ENCODE results near the gene TBX21.

Gene TBX21

DNA sequence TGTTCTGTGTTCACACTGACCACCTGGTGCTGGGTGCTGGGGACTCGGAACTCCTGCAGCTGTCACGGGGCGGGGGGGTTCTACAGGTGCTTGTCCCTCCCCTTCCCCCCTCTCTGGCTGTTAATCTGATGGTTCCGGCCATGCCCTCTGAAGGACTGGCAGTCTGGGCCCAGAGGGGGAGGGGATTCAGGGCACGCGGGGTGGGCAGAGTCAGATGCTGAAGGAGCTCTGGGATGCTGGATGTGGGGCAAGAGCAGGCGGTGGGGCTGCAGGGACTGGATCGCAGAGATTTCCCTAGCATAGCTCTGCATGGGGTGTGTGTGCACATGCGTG, 5.4 kb upstream of the TBX21 start:
- TF ChIP-seq SPI1 (IDR thresholded peaks at IDR 0.05; ENCODE audit: low read depth, low read length) (no peak), POU2F2 (IDR thresholded peaks at IDR 0.05; ENCODE audit: low read depth, low read length) (no peak), POLR2AphosphoS5 (IDR thresholded peaks at IDR 0.05; ENCODE audit: low read depth, low read length) (no peak), POLR2A (IDR thresholded peaks at IDR 0.05; ENCODE audit: low read depth, low read length) (no peak), TAF1 (IDR thresholded peaks at IDR 0.05; ENCODE audit: low read depth, low read length) (no peak), PAX5 (IDR thresholded peaks at IDR 0.05; ENCODE audit: insufficient read depth, low read length, severe bottlenecking) (no peak)
- FAIRE-seq (no peak), DNase-seq (ENCODE audit: insufficient read length, low spot score) (no peak)

DNA sequence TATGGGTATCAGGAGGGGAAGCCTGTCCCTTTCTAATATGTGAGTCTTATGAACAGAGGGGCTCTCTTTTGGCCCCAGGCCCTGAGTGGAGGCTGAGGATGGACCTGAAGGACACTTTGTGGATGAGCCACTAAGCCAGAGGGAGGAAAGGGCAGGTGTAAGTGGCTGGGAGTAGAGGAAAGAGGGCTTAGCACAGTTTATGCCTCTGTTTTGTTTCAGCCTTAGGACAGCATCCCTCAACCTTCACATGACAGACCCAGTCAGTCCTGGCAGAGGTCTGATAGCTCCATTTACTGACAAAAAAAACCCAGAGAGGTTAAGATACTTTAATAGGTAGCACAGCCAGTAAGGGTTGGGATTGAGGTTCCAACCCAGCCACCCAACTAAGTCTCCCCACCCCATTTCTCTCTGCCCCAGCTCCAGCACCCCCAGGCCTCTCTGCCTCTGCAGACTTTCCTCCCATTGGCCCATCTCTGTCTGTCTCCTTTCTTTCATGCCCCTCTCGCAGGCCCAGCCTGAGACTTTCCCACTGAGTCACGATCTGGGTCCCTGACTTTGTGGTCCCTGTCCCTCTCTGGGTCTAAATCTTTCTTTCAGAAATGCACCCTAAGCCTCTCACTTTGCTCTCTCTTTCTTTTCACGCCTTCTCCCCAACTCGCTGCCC, 4.7 kb upstream of the TBX21 start:
- FAIRE-seq (no peak), DNase-seq (ENCODE audit: insufficient read length, low spot score) (no peak)
- TF ChIP-seq TAF1 (IDR thresholded peaks at IDR 0.05; ENCODE audit: low read depth, low read length) (no peak), SPI1 (IDR thresholded peaks at IDR 0.05; ENCODE audit: low read depth, low read length) (no peak), POLR2AphosphoS5 (IDR thresholded peaks at IDR 0.05; ENCODE audit: low read depth, low read length) (no peak), PAX5 (IDR thresholded peaks at IDR 0.05; ENCODE audit: insufficient read depth, low read length, severe bottlenecking) (no peak), POLR2A (IDR thresholded peaks at IDR 0.05; ENCODE audit: low read depth, low read length) (no peak), POU2F2 (IDR thresholded peaks at IDR 0.05; ENCODE audit: low read depth, low read length) (no peak)

DNA sequence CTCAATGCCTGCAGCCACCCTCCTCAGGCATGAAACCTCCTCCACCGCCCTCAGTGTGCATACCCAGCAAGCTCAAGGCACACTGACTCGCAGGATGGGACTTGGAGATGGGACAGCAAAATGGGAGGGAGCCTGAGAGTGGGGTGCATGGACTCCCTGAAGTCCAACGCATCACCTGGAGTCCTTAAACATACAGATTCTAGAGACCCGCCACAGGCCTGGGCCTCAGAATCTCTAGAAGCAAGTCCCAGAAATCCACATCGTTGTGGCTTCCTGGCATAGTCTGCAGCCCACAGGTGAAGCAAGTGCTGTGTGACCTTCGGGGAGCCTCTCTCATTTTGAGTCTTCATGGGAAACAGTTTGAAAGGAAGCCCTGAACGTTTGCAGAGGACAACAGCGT, 3.6 kb upstream of the TBX21 start:
- no peak for FAIRE-seq
- TF ChIP-seq PAX5 (IDR thresholded peaks at IDR 0.05; ENCODE audit: insufficient read depth, low read length, severe bottlenecking) (no peak), TAF1 (IDR thresholded peaks at IDR 0.05; ENCODE audit: low read depth, low read length) (no peak), POU2F2 (IDR thresholded peaks at IDR 0.05; ENCODE audit: low read depth, low read length) (no peak), SPI1 (IDR thresholded peaks at IDR 0.05; ENCODE audit: low read depth, low read length) (no peak), POLR2AphosphoS5 (IDR thresholded peaks at IDR 0.05; ENCODE audit: low read depth, low read length) (no peak), POLR2A (IDR thresholded peaks at IDR 0.05; ENCODE audit: low read depth, low read length) (no peak)
- DNase-seq (ENCODE audit: insufficient read length, low spot score): no peak

DNA sequence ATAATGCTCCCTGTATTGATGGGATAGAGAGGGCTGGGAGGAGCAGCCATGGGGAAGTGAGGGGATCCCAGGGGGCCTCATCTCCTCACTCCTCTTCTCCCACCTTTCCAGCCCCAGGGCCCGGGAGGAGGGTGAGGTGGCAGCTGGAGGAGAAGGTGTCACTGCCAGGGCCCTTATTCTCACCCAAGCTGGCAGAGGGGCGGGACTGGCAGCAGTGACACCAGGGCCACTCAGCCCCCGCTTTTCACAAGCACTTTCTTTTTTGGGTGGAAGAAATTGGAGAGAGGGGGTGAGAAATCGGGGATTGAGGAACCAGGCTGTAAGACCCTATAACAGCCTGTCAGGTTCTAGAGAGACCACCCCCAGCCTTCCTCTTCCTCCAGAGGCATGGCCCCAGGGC, 2.4 kb upstream of the TBX21 start:
- TF ChIP-seq POLR2A (IDR thresholded peaks at IDR 0.05; ENCODE audit: low read depth, low read length): no peak
- no peak for TF ChIP-seq POU2F2 (IDR thresholded peaks at IDR 0.05; ENCODE audit: low read depth, low read length)
- TF ChIP-seq POLR2AphosphoS5 (IDR thresholded peaks at IDR 0.05; ENCODE audit: low read depth, low read length): no peak
- no peak for TF ChIP-seq SPI1 (IDR thresholded peaks at IDR 0.05; ENCODE audit: low read depth, low read length)
- TF ChIP-seq TAF1 (IDR thresholded peaks at IDR 0.05; ENCODE audit: low read depth, low read length): no peak
- no peak for TF ChIP-seq PAX5 (IDR thresholded peaks at IDR 0.05; ENCODE audit: insufficient read depth, low read length, severe bottlenecking)
- DNase-seq (ENCODE audit: insufficient read length, low spot score): no peak
- no peak for FAIRE-seq

DNA sequence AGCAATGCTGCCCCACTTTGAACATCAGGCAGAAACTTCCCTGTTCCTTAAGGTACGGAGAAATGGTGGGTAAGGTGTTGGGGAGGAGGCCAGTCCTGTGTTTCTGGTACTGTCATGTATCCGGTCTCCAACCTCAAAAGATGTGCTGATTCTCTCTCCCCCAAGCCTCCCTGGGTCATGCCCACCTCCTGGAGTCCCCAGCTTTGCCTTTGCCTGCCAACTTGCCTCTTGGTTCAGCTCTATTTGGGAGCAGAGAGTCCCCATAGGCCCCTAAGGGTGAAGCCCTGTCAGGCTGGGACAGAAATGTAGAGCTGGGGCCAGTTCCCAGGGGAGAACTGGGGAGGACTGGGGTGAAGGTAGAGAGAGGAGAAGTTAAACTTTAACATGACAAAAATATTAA, 1.6 kb upstream of the TBX21 start:
- no peak for TF ChIP-seq TAF1 (IDR thresholded peaks at IDR 0.05; ENCODE audit: low read depth, low read length)
- no peak for TF ChIP-seq SPI1 (IDR thresholded peaks at IDR 0.05; ENCODE audit: low read depth, low read length)
- no peak for TF ChIP-seq POU2F2 (IDR thresholded peaks at IDR 0.05; ENCODE audit: low read depth, low read length)
- FAIRE-seq (no peak), DNase-seq (ENCODE audit: insufficient read length, low spot score) (no peak)

DNA sequence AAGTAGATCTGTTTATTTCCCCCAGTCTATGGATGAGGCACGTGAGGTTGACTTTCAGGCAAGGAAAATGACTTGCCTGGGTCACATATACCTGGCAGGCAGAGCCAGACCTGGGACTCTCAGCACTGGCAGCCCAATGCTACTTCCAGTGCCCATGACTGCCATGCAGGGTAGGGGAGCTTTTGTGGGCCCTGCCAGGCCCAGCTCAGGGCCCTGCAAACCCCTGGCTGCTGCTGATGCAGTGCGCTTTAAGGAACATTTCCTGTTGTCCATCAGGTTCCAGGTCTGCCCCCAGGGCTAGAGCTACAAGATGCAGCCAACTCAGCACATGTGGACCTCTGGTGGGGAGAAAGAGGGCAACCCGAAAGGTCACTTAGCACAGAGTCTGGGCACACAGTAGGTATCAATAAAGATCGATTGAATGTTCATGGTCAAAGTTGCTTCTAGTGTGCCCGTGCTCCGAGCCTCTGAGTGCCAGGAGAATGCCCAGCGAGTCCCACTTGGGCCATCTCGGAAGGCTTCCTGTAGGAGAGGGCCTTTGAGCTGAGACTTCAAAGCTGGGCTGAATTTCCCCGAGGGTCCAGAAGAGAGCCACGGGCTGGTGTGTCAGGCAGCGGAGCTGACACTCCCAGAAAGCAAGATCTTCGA, 513 bp upstream of the TBX21 start:
- DNase-seq (ENCODE audit: insufficient read length, low spot score) (no peak), FAIRE-seq (no peak)
- TF ChIP-seq SPI1 (IDR thresholded peaks at IDR 0.05; ENCODE audit: low read depth, low read length) (no peak), POU2F2 (IDR thresholded peaks at IDR 0.05; ENCODE audit: low read depth, low read length) (no peak), PAX5 (IDR thresholded peaks at IDR 0.05; ENCODE audit: insufficient read depth, low read length, severe bottlenecking) (no peak), POLR2AphosphoS5 (IDR thresholded peaks at IDR 0.05; ENCODE audit: low read depth, low read length) (no peak), TAF1 (IDR thresholded peaks at IDR 0.05; ENCODE audit: low read depth, low read length) (no peak), POLR2A (IDR thresholded peaks at IDR 0.05; ENCODE audit: low read depth, low read length) (no peak)

DNA sequence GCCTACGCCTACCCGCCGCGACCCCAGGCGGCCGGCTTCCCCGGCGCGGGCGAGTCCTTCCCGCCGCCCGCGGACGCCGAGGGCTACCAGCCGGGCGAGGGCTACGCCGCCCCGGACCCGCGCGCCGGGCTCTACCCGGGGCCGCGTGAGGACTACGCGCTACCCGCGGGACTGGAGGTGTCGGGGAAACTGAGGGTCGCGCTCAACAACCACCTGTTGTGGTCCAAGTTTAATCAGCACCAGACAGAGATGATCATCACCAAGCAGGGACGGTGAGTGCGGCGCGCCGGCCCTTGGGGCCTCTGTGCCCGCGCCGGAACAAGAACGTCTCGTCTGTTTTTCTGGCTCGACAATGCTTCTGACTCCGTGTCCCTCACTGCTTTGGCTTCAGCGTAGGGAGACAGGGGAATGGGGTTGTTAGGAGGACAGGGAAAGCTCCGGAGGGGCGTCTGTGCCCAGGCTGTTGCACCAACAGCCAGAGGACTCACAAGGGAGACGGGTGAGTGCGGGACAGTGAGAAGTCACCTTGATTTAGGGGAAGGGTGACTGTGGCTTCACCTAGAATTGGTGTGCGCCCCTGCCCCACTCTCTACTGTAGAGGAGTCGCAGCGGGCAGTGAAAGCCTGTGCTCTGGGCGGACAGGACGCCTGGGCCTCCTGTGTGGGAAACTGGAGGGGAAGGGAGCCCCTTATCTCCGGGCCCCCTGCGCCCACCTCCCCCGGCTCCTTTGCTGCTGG, 806 bp downstream of the TBX21 start:
- DNase-seq (ENCODE audit: insufficient read length, low spot score) (peak; percentile 21), FAIRE-seq (no peak)
- TF ChIP-seq PAX5 (IDR thresholded peaks at IDR 0.05; ENCODE audit: insufficient read depth, low read length, severe bottlenecking) (no peak), SPI1 (IDR thresholded peaks at IDR 0.05; ENCODE audit: low read depth, low read length) (no peak), TAF1 (IDR thresholded peaks at IDR 0.05; ENCODE audit: low read depth, low read length) (no peak), POLR2AphosphoS5 (IDR thresholded peaks at IDR 0.05; ENCODE audit: low read depth, low read length) (no peak), POU2F2 (IDR thresholded peaks at IDR 0.05; ENCODE audit: low read depth, low read length) (no peak), POLR2A (IDR thresholded peaks at IDR 0.05; ENCODE audit: low read depth, low read length) (no peak)

DNA sequence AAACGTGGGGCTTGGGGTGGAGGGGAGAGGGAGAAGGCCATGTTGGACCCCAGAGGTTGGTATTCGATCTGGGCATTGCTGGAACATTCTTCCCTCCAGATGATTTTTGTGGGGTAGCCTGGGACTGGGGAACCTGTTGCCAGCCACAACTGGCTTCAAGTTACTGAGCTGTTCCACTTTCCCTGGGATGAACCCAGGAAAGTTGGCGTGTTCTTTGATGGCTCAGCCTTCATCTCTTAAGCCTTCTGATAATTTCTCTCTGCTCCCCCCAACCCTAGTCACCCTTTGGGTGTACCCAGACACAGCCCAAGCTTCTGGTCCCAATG, 2.1 kb downstream of the TBX21 start:
- TF ChIP-seq POLR2AphosphoS5 (IDR thresholded peaks at IDR 0.05; ENCODE audit: low read depth, low read length): no peak
- no peak for TF ChIP-seq POLR2A (IDR thresholded peaks at IDR 0.05; ENCODE audit: low read depth, low read length)
- TF ChIP-seq SPI1 (IDR thresholded peaks at IDR 0.05; ENCODE audit: low read depth, low read length): no peak
- no peak for TF ChIP-seq TAF1 (IDR thresholded peaks at IDR 0.05; ENCODE audit: low read depth, low read length)
- TF ChIP-seq POU2F2 (IDR thresholded peaks at IDR 0.05; ENCODE audit: low read depth, low read length): no peak
- no peak for TF ChIP-seq PAX5 (IDR thresholded peaks at IDR 0.05; ENCODE audit: insufficient read depth, low read length, severe bottlenecking)
- DNase-seq (ENCODE audit: insufficient read length, low spot score): no peak
- FAIRE-seq: no peak

DNA sequence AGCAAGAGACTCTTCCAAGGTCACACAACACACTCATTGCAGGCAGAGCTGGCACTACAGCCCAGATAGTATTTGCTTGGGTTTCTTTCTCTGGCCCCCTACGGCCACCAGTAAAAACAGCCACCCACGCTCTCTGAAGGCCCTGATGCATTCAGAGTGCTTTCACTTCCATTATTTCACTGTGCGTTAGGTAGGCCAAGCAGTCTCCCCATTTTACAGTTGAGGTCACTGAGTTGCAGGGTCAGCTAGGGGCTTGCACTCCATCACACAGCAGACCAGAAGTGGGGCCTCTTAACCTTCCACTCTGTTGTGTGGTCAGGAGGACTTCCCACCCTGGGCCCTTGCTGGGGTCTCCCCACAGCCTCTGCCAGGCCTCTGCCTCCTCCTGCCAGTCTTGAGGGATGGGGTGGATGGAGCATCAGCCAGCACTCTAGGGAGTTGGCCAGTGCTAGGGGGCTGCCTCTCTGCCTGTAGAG, 2.5 kb downstream of the TBX21 start:
- TF ChIP-seq SPI1 (IDR thresholded peaks at IDR 0.05; ENCODE audit: low read depth, low read length): peak; percentile 87
- TF ChIP-seq PAX5 (IDR thresholded peaks at IDR 0.05; ENCODE audit: insufficient read depth, low read length, severe bottlenecking): no peak
- 0 out of 2 replicates have a peak, but pooled peaks have one; percentile 54 for TF ChIP-seq POU2F2 (IDR thresholded peaks at IDR 0.05; ENCODE audit: low read depth, low read length)
- TF ChIP-seq POLR2A (IDR thresholded peaks at IDR 0.05; ENCODE audit: low read depth, low read length): no peak
- TF ChIP-seq TAF1 (IDR thresholded peaks at IDR 0.05; ENCODE audit: low read depth, low read length): no peak
- no peak for TF ChIP-seq POLR2AphosphoS5 (IDR thresholded peaks at IDR 0.05; ENCODE audit: low read depth, low read length)
- peak; percentile 69 for DNase-seq (ENCODE audit: insufficient read length, low spot score)
- peak; percentile 95 for FAIRE-seq
